Measurements from ENCODE around the gene NUP54.
A peak's percentile ranks its signal among the peaks of the same experiment; 100 is the strongest.

NUP54 gene

GRCh38 chr4:76067652-76068286 is 80.4 kb downstream of the NUP54 start:
- peak; percentile 76 for DNase-seq (ENCODE audit: low read depth)
- no peak overlapping the region for H3K4me3 ChIP-seq (ENCODE audit: low read depth, low read length)
- TF ChIP-seq CTCF (IDR thresholded peaks at IDR 0.05; ENCODE audit: low read depth, low read length) = peak; percentile 87
- TF ChIP-seq MAX (IDR thresholded peaks at IDR 0.05; ENCODE audit: low read depth, low read length) = no peak

GRCh38 chr4:76066546-76066945 is 81.7 kb downstream of the NUP54 start:
- H3K4me3 ChIP-seq (ENCODE audit: low read depth, low read length) = no peak overlapping the region
- no peak for TF ChIP-seq MAX (IDR thresholded peaks at IDR 0.05; ENCODE audit: low read depth, low read length)
- no peak for TF ChIP-seq POLR2A (IDR thresholded peaks at IDR 0.05; ENCODE audit: extremely low read depth, insufficient read length)
- TF ChIP-seq MYC (IDR thresholded peaks at IDR 0.05; ENCODE audit: low read depth, low read length) = no peak
- TF ChIP-seq CTCF (IDR thresholded peaks at IDR 0.05; ENCODE audit: low read depth, low read length) = no peak
- no peak for DNase-seq (ENCODE audit: low read depth)

All from NB4 (cell line).